Progenitor cell of endocrine pancreas (in vitro differentiated cells): ENCODE measurements around the gene LEMD2. TPM values are rescaled to one million over a fixed set of nuclear protein-coding genes. Genes with fewer than 3 reads are reported as not detected.

Experiments
- DNase-seq: peaks from one replicate; pipeline ENCODE4 v3.0.0; 2021; ENCODE audit warnings: low spot score; ENCODE audit not compliant: unreplicated experiment
- H3K27ac Mint-ChIP-seq: 2 replicates; pipeline ENCODE4 v1.8.0; 2021; ENCODE audit warnings: mild to moderate bottlenecking, moderate library complexity, mixed read lengths
- H3K27me3 Mint-ChIP-seq: 2 replicates; pipeline ENCODE4 v1.8.0; 2021; ENCODE audit warnings: mixed read lengths
- H3K36me3 Mint-ChIP-seq: 2 replicates; pipeline ENCODE4 v1.8.0; 2022; ENCODE audit warnings: mixed read lengths; ENCODE audit not compliant: insufficient read depth
- H3K4me1 Mint-ChIP-seq: 2 replicates; pipeline ENCODE4 v1.8.0; 2021; ENCODE audit warnings: low read depth, mixed read lengths
- H3K4me3 Mint-ChIP-seq: 2 replicates; pipeline ENCODE4 v1.8.0; 2021; ENCODE audit warnings: low read depth, mild to moderate bottlenecking, moderate library complexity, mixed read lengths
- H3K9me3 Mint-ChIP-seq: 2 replicates; pipeline ENCODE4 v1.8.0; 2021; ENCODE audit warnings: low read depth, mixed read lengths
- CTCF ChIP-seq: fragments of 200-600 bp; sonication (generic); IDR thresholded peaks from one replicate; pipeline ENCODE4 v1.5.0; 2021; ENCODE audit warnings: antibody characterized with exemption, mild to moderate bottlenecking; ENCODE audit not compliant: unreplicated experiment
- total RNA-seq: library from RNA; stranded (reverse); gene quantifications from 2 replicates; pipeline ENCODE4 v1.2.1, GENCODE V29; 2021

The LEMD2 gene
- total RNA-seq, 1 donor from 2014 or later, result 69.9 TPM

GRCh38 chr6:33779895-33780294 lies 9.0 kb downstream of the LEMD2 start:
- no peaks in the 10 kb centered on the region for H3K4me1 Mint-ChIP-seq
- H3K27me3 Mint-ChIP-seq, result no peaks in the 10 kb centered on the region
- TF ChIP-seq CTCF, result no peak
- no peak overlapping the region for H3K27ac Mint-ChIP-seq
- H3K4me3 Mint-ChIP-seq, result no peak overlapping the region
- H3K36me3 Mint-ChIP-seq, result peaks cover 31% of the 10 kb centered on the region
- no peak for DNase-seq
- H3K9me3 Mint-ChIP-seq, result no peaks in the 10 kb centered on the region

- DNase-seq, result no peak
- Mint-ChIP-seq H3K27ac (no peak overlapping the region), H3K27me3 (no peaks in the 10 kb centered on the region), H3K4me3 (no peak overlapping the region), H3K36me3 (peaks cover 34% of the 10 kb centered on the region), H3K9me3 (no peaks in the 10 kb centered on the region), H3K4me1 (no peaks in the 10 kb centered on the region)
- peak; percentile 15 for TF ChIP-seq CTCF
Measured at GRCh38 chr6:33779290-33779689, 9.6 kb downstream of the LEMD2 start.

- H3K27me3 Mint-ChIP-seq, result no peaks in the 10 kb centered on the region
- H3K4me1 Mint-ChIP-seq, result no peaks in the 10 kb centered on the region
- H3K36me3 Mint-ChIP-seq, result peaks cover 32% of the 10 kb centered on the region
- no peaks in the 10 kb centered on the region for H3K9me3 Mint-ChIP-seq
- no peak for TF ChIP-seq CTCF
- H3K27ac Mint-ChIP-seq, result no peak overlapping the region
- no peak for DNase-seq
- no peak overlapping the region for H3K4me3 Mint-ChIP-seq
Measured at GRCh38 chr6:33778444-33779121, 10.3 kb downstream of the LEMD2 start.

- Mint-ChIP-seq H3K9me3 (no peaks in the 10 kb centered on the region), H3K27me3 (peaks cover 3% of the 10 kb centered on the region), H3K27ac (no peak overlapping the region), H3K4me3 (no peak overlapping the region), H3K36me3 (peaks cover 37% of the 10 kb centered on the region), H3K4me1 (no peaks in the 10 kb centered on the region)
- no peak for TF ChIP-seq CTCF
- no peak for DNase-seq
Measured at GRCh38 chr6:33777398-33778388, 11.2 kb downstream of the LEMD2 start.

GRCh38 chr6:33776764-33777163 lies 12.2 kb downstream of the LEMD2 start:
- no peak for DNase-seq
- TF ChIP-seq CTCF, result no peak
- Mint-ChIP-seq H3K4me3 (no peak overlapping the region), H3K36me3 (peaks cover 35% of the 10 kb centered on the region), H3K27ac (no peak overlapping the region), H3K27me3 (peaks cover 5% of the 10 kb centered on the region), H3K4me1 (no peaks in the 10 kb centered on the region), H3K9me3 (no peaks in the 10 kb centered on the region)
